Immature natural killer cell (primary cell): ENCODE results near the gene TBC1D7. TPM values are rescaled to one million over a fixed set of nuclear protein-coding genes. Genes with fewer than 3 reads are reported as not detected.

Source experiments
- DNase-seq, 3 donors: peaks; one replicate each; pipeline ENCODE4 v3.0.0; 2022; ENCODE audit warnings: mixed read lengths in 1 of 3
- H3K27ac Mint-ChIP-seq, 6 donors: one replicate each; pipeline ENCODE4 v1.8.0; 2020; ENCODE audit warnings: mixed read lengths in 6 of 6, mild to moderate bottlenecking in 5 of 6, inconsistent platforms in 4 of 6, moderate library complexity in 3 of 6
- H3K27me3 Mint-ChIP-seq, 3 donors: one replicate each; pipeline ENCODE4 v1.8.0; 2020 to 2021; ENCODE audit warnings: low read depth in 3 of 3, mild to moderate bottlenecking in 3 of 3, mixed read lengths in 3 of 3, moderate library complexity in 3 of 3, inconsistent platforms in 1 of 3
- H3K36me3 Mint-ChIP-seq, 3 donors: one replicate each; pipeline ENCODE4 v1.8.0; 2020; ENCODE audit warnings: mixed read lengths in 3 of 3, inconsistent platforms in 2 of 3, mild to moderate bottlenecking in 2 of 3
- H3K4me1 Mint-ChIP-seq, 2 donors: one replicate each; pipeline ENCODE4 v1.8.0; 2020; ENCODE audit warnings: inconsistent platforms in 2 of 2, mild to moderate bottlenecking in 2 of 2, mixed read lengths in 2 of 2, moderate library complexity in 1 of 2
- H3K4me3 Mint-ChIP-seq, 5 donors: one replicate each; pipeline ENCODE4 v1.8.0; 2020; ENCODE audit warnings: mild to moderate bottlenecking in 5 of 5, mixed read lengths in 5 of 5, inconsistent platforms in 3 of 5, moderate library complexity in 3 of 5
- H3K9me3 Mint-ChIP-seq, 6 donors: one replicate each; pipeline ENCODE4 v1.8.0; 2020; ENCODE audit warnings: mild to moderate bottlenecking in 6 of 6, mixed read lengths in 6 of 6, inconsistent platforms in 4 of 6, moderate library complexity in 3 of 6
- polyA plus RNA-seq, 3 donors: library from polyadenylated mRNA; unstranded; fragments of 300-500 nt; fragmentation: Illumina TruSeq; gene quantifications; one replicate each; pipeline ENCODE4 v1.2.3, GENCODE V29; 2021

Gene TBC1D7
- polyA plus RNA-seq, 3 donors from 2014 or later: 19.0 to 40.3 (median 23.5) TPM

DNA sequence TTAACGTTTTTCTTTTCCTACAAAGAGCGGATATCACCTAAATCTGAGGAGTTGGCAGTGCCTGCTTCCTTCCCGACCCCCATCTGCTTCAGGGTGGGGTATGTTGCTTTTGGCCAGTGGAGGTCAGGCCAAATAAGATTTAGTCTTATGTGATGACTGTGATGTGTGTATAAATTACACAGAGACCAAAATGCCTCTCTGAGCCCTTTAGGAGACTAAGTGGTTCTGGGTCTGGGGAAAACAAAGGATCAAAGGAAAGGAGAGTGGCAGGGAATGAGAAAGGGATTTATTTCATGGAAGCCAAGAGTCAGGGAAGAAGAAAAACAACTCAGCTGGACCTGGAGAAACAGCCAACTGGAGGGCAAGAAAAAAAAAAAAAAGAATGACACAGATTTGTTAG lies 39.1 kb upstream of the TBC1D7 start:
- Mint-ChIP-seq H3K9me3 (no peaks in the 10 kb centered on the region), H3K27me3 (peaks cover 0 to 3% (median 2%) of the 10 kb centered on the region in 3 donors), H3K36me3 (peaks cover 0 to 20% (median 8%) of the 10 kb centered on the region in 3 donors), H3K4me3 (no peak overlapping the region), H3K4me1 (peaks cover 37 to 63% of the 10 kb centered on the region in 2 donors), H3K27ac (peak overlapping the region in 5 of 6 donors; percentile 7 to 80 (median 32))
- no peak for DNase-seq

GRCh38 chr6:13365320-13365719 lies 37.0 kb upstream of the TBC1D7 start:
- no peaks in the 10 kb centered on the region for H3K9me3 Mint-ChIP-seq
- H3K27ac Mint-ChIP-seq: peak overlapping the region in 1 of 6 donors; percentile 35
- peaks cover 32 to 54% of the 10 kb centered on the region in 2 donors for H3K4me1 Mint-ChIP-seq
- DNase-seq: no peak
- peaks cover 0 to 25% (median 11%) of the 10 kb centered on the region in 3 donors for H3K36me3 Mint-ChIP-seq
- H3K27me3 Mint-ChIP-seq: peaks cover 0 to 5% (median 0%) of the 10 kb centered on the region in 3 donors
- H3K4me3 Mint-ChIP-seq: no peak overlapping the region

- Mint-ChIP-seq H3K36me3 (peaks cover 0 to 29% (median 11%) of the 10 kb centered on the region in 3 donors), H3K4me1 (peaks cover 33 to 54% of the 10 kb centered on the region in 2 donors), H3K27ac (no peak overlapping the region), H3K4me3 (no peak overlapping the region), H3K27me3 (peaks cover 0 to 5% (median 0%) of the 10 kb centered on the region in 3 donors), H3K9me3 (no peaks in the 10 kb centered on the region)
- no peak for DNase-seq
Observed at GRCh38 chr6:13364842-13365241, 36.5 kb upstream of the TBC1D7 start.

GRCh38 chr6:13362412-13362811 lies 34.1 kb upstream of the TBC1D7 start:
- H3K4me3 Mint-ChIP-seq: no peak overlapping the region
- H3K27me3 Mint-ChIP-seq: peaks cover 0 to 13% (median 0%) of the 10 kb centered on the region in 3 donors

DNA sequence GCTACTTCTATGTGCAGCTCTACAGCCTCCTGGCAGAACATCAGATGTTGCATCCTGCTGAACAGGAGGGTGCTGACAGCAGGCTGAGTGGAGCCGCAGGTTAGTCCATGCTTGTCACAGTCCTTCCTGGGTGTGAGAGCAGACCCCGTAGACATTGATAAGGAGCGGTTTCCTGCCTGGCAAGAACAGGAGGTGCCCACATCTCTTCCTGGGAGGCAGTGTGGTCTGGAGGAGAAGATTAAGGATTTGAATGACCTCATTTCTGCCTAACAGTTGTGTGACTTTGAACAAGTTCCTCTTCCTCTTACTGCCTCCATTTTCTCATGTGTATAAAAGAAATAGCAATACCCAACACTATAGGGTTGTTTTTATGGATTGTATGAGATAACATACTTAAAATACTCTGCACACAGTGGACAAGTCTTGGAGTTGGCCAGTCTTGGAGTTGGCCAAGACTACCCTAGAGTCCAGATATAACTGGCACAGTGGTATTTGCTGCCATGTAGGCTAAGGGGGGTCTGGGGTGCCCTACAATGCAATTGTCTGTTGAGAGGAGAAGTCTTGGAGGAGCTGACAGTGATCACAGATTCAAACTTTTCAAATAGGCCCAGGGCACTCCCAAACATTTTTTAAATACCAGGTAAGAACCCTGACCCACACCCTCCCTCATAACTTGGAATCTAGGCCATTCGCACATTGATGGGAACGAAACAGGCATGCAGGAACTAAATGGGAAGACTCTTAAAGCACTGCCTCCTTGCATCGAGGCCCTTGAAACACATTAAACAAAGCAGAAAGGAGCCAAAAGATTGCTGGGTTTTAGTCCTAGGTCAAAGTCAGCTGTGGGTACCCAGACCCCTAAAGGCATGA lies 32.6 kb upstream of the TBC1D7 start:
- peak overlapping the region; percentile 30 to 83 (median 68) for H3K27ac Mint-ChIP-seq
- peaks cover 0 to 15% (median 0%) of the 10 kb centered on the region in 3 donors for H3K27me3 Mint-ChIP-seq
- peaks cover 0 to 33% (median 11%) of the 10 kb centered on the region in 3 donors for H3K36me3 Mint-ChIP-seq
- no peak overlapping the region for H3K4me3 Mint-ChIP-seq
- DNase-seq: no peak
- H3K9me3 Mint-ChIP-seq: no peaks in the 10 kb centered on the region
- H3K4me1 Mint-ChIP-seq: peaks cover 45 to 64% of the 10 kb centered on the region in 2 donors

More at GRCh38 chr6:13362412-13362811, 34.1 kb upstream of the TBC1D7 start:
- DNase-seq: no peak
- peak overlapping the region in 2 of 6 donors; percentile 36 to 57 for H3K27ac Mint-ChIP-seq
- H3K36me3 Mint-ChIP-seq: peaks cover 0 to 33% (median 11%) of the 10 kb centered on the region in 3 donors
- H3K4me1 Mint-ChIP-seq: peaks cover 33 to 53% of the 10 kb centered on the region in 2 donors
- no peaks in the 10 kb centered on the region for H3K9me3 Mint-ChIP-seq

DNA sequence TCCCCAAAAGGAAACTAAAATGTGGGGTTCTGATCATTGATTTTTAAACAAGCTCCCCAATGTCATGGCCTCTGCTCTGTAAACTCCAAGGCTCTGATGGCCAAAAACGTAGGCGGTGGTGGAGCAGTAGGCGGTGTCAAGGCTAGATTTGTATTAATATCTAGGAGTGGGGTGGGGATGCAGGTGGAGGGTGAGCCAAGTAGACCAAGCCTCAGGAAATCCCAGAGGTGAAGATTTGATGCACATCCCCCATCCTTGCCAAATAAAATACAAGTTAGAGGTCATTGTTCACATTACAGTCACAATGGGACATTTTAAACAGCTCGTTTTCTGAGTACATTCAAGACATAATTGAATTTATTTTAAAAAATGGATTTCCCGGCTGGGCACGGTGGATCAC lies 30.9 kb upstream of the TBC1D7 start:
- Mint-ChIP-seq H3K27ac (peak overlapping the region in 3 of 6 donors; percentile 21 to 83 (median 69)), H3K4me1 (peaks cover 61 to 76% of the 10 kb centered on the region in 2 donors), H3K9me3 (no peaks in the 10 kb centered on the region), H3K4me3 (no peak overlapping the region), H3K36me3 (peaks cover 0 to 26% (median 8%) of the 10 kb centered on the region in 3 donors), H3K27me3 (peaks cover 2 to 12% (median 3%) of the 10 kb centered on the region in 3 donors)
- no peak for DNase-seq

DNA sequence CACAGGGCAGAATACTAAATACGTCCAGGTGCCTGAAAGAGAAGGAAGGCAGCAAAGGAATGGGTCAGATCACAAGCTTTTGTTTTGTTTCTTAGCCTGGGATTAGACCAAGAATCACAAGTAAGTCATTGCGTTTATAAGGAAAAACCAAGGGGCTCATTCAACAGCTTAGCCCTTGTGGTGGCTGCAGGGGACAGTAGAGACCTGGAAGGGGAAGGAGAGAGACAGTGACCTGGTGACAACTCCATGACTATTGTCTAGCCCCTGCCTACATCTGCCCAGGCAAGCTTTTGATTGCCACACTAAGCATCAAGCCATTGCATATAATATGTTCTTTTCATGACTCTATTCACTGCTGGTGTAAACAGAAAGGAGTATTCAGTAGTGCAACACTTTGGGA lies 30.2 kb upstream of the TBC1D7 start:
- peaks cover 0 to 20% (median 8%) of the 10 kb centered on the region in 3 donors for H3K36me3 Mint-ChIP-seq
- peaks cover 68 to 82% of the 10 kb centered on the region in 2 donors for H3K4me1 Mint-ChIP-seq
- H3K27ac Mint-ChIP-seq: peak overlapping the region; percentile 35 to 83 (median 58)
- H3K4me3 Mint-ChIP-seq: no peak overlapping the region
- no peak for DNase-seq
- H3K9me3 Mint-ChIP-seq: no peaks in the 10 kb centered on the region
- peaks cover 2 to 12% (median 3%) of the 10 kb centered on the region in 3 donors for H3K27me3 Mint-ChIP-seq

- Mint-ChIP-seq H3K27me3 (peaks cover 2 to 12% (median 3%) of the 10 kb centered on the region in 3 donors), H3K9me3 (no peaks in the 10 kb centered on the region), H3K36me3 (peaks cover 0 to 13% (median 3%) of the 10 kb centered on the region in 3 donors), H3K4me3 (peak overlapping the region; percentile 37 to 85 (median 73)), H3K4me1 (peaks cover 66 to 84% of the 10 kb centered on the region in 2 donors), H3K27ac (peak overlapping the region; percentile 83 to 91 (median 90))
- no peak for DNase-seq
Observed at GRCh38 chr6:13357551-13358075, 29.3 kb upstream of the TBC1D7 start.

GRCh38 chr6:13355999-13356785 lies 27.9 kb upstream of the TBC1D7 start:
- no peaks in the 10 kb centered on the region for H3K9me3 Mint-ChIP-seq
- peak overlapping the region; percentile 73 to 85 (median 82) for H3K4me3 Mint-ChIP-seq
- H3K4me1 Mint-ChIP-seq: peaks cover 65 to 80% of the 10 kb centered on the region in 2 donors
- DNase-seq: peak; percentile 39 to 41 (median 40)
- peaks cover 2 to 11% (median 3%) of the 10 kb centered on the region in 3 donors for H3K27me3 Mint-ChIP-seq
- peaks cover 0 to 12% (median 3%) of the 10 kb centered on the region in 3 donors for H3K36me3 Mint-ChIP-seq
- H3K27ac Mint-ChIP-seq: peak overlapping the region; percentile 83 to 91 (median 90)

DNA sequence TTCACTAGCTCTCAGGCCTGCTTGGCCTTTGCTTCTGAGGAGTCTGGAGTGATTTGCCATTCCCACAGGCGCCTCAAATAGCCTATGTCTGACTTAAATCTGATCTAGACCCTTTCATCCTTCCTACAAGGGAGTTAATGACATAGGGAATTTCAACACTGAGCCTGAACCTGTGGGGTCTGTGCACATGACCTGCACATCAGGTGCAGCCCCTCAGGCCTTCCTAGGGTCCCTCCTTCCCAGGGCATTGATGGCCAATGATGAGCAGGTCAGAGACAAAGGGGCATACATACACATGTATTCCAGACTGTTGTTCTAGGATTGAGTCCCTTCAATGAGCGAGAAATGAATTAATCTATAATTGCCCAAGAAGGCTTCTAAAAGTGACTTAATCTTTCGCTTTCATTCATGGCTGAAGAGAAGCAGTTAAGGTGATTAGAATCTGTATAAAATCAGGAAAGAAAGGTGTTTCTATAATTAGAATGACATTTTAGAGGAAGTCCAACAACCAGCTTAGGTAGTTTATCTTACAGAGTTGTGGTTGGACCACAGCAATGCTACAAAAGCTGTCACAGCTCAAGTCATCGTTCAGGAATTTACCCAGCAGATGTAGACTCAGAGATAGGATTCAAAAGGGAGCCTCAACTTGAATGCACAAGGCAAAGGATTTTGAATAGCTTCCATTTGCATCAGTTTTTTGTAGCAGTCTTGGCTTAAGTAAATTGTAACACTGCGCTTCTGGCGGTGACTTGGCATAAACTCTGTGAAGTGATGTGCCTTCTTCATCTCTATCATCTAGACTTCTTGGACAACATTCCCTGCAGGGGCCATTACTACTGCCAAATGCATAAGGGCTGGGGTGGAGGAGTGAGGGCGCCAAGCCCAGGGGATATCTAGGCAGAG lies 27.0 kb upstream of the TBC1D7 start:
- peak overlapping the region; percentile 83 to 91 (median 90) for H3K27ac Mint-ChIP-seq
- peak in 1 of 3 donors; percentile 23 for DNase-seq
- peaks cover 56 to 71% of the 10 kb centered on the region in 2 donors for H3K4me1 Mint-ChIP-seq
- no peaks in the 10 kb centered on the region for H3K9me3 Mint-ChIP-seq
- H3K27me3 Mint-ChIP-seq: peaks cover 2 to 10% (median 3%) of the 10 kb centered on the region in 3 donors
- H3K36me3 Mint-ChIP-seq: peaks cover 0 to 8% (median 4%) of the 10 kb centered on the region in 3 donors
- peak overlapping the region; percentile 73 to 85 (median 82) for H3K4me3 Mint-ChIP-seq

DNA sequence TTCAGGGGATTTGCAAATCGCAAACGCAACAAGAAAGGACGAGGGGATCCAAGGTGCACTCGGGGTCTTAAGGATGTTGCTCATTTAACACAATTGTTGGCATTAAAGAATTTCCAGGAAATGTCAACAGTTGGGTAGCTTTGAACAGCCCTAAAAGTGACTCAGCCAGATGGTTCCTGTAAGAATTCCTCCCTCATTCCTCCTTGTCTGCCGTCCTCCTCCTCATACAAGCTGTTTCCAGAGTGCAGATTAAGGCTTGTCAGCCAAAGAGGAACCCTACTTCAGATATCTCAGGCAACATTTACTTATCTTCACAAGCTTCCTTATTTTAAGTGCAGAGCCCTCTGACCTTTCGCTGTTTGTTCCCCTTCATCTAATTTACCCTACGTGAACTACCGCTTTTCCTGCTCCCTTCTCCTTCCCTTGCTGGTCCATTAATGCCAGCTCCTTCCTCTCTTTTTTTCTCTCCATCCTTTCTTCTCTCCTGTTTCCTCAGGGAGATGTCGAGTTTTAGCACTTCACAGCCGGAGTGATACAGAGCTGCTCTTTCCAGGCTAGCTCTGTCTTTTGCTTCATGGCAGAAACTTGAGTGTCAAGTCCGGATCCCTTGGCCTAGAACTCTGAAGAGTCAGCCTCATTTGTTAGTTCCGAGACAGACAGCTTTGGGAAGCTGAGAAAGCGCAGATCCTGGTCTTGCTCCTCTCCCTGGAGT lies 26.1 kb upstream of the TBC1D7 start:
- DNase-seq: no peak
- H3K4me3 Mint-ChIP-seq: peak overlapping the region; percentile 36 to 85 (median 82)
- no peaks in the 10 kb centered on the region for H3K9me3 Mint-ChIP-seq
- H3K4me1 Mint-ChIP-seq: peaks cover 52 to 65% of the 10 kb centered on the region in 2 donors
- peaks cover 0 to 4% (median 3%) of the 10 kb centered on the region in 3 donors for H3K36me3 Mint-ChIP-seq
- H3K27ac Mint-ChIP-seq: peak overlapping the region; percentile 79 to 91 (median 88)
- peaks cover 2 to 10% (median 3%) of the 10 kb centered on the region in 3 donors for H3K27me3 Mint-ChIP-seq

GRCh38 chr6:13352165-13352564 lies 23.8 kb upstream of the TBC1D7 start:
- Mint-ChIP-seq H3K4me1 (peaks cover 39 to 43% of the 10 kb centered on the region in 2 donors), H3K4me3 (no peak overlapping the region), H3K9me3 (no peaks in the 10 kb centered on the region), H3K27me3 (peaks cover 0 to 3% (median 2%) of the 10 kb centered on the region in 3 donors), H3K27ac (no peak overlapping the region), H3K36me3 (peaks cover 0 to 4% (median 0%) of the 10 kb centered on the region in 3 donors)
- DNase-seq: no peak
